GM23338 (cell line): Measurements from ENCODE around the gene DHPS. TPM values are rescaled to one million over a fixed set of nuclear protein-coding genes. Genes with fewer than 3 reads are reported as not detected.

Experiments
- ATAC-seq: fragments of 200-7000 bp; cut with Tn5 transposase; 3 replicates; pipeline ENCODE4 v1.9.1; 2020
- DNase-seq: peaks from one replicate; pipeline ENCODE4 v3.0.0-alpha.2; 2015; ENCODE audit warnings: low spot score
- H2AFZ ChIP-seq: fragments of 200-600 bp; sonication (generic); 2 replicates; pipeline ENCODE4 v1.8.0; 2016; ENCODE audit warnings: antibody characterized with exemption, mild to moderate bottlenecking, moderate library complexity
- H3F3A ChIP-seq: fragments of 200-600 bp; sonication (generic); replicated peaks from 2 replicates; pipeline ENCODE4 v1.8.0; 2017; ENCODE audit warnings: antibody characterized with exemption, mixed run types, low read depth
- H3K27ac ChIP-seq: fragments of 200-600 bp; sonication (generic); 2 replicates; pipeline ENCODE4 v1.6.1; 2016; ENCODE audit warnings: low read depth
- H3K27me3 ChIP-seq: fragments of 200-600 bp; sonication (generic); 2 replicates; pipeline ENCODE4 v1.8.0; 2016; ENCODE audit warnings: mild to moderate bottlenecking, mixed run types, moderate library complexity; ENCODE audit not compliant: insufficient read depth
- H3K36me3 ChIP-seq: fragments of 200-600 bp; sonication (generic); 2 replicates; pipeline ENCODE4 v1.8.0; 2016; ENCODE audit warnings: mild to moderate bottlenecking; ENCODE audit not compliant: insufficient read depth
- H3K4me1 ChIP-seq: fragments of 200-600 bp; sonication (generic); 2 replicates; pipeline ENCODE4 v1.8.0; 2016; ENCODE audit warnings: mild to moderate bottlenecking, moderate library complexity; ENCODE audit not compliant: insufficient read depth
- H3K4me2 ChIP-seq: fragments of 200-600 bp; sonication (generic); 2 replicates; pipeline ENCODE4 v1.7.1; 2017; ENCODE audit warnings: mixed run types
- H3K4me3 ChIP-seq: fragments of 200-600 bp; sonication (generic); 2 replicates; pipeline ENCODE4 v1.6.1; 2016; ENCODE audit warnings: mixed run types
- H3K79me2 ChIP-seq: fragments of 200-600 bp; sonication (generic); replicated peaks from 2 replicates; pipeline ENCODE4 v1.8.0; 2017; ENCODE audit warnings: mild to moderate bottlenecking; ENCODE audit not compliant: insufficient read depth
- H3K9me2 ChIP-seq: fragments of 200-600 bp; sonication (generic); 2 replicates; pipeline ENCODE4 v1.8.0; 2017; ENCODE audit not compliant: insufficient read depth
- H4K20me1 ChIP-seq: fragments of 200-600 bp; sonication (generic); replicated peaks from 2 replicates; pipeline ENCODE4 v1.8.0; 2017; ENCODE audit warnings: mild to moderate bottlenecking; ENCODE audit not compliant: insufficient read depth
- H3K27ac Mint-ChIP-seq: 2 replicates; pipeline ENCODE4 v1.8.0; 2020; ENCODE audit warnings: inconsistent platforms, mild to moderate bottlenecking, moderate library complexity, mixed read lengths
- H3K27me3 Mint-ChIP-seq: 3 replicates; pipeline ENCODE4 v1.8.0; 2022; ENCODE audit warnings: low read depth, mild to moderate bottlenecking, moderate library complexity, mixed read lengths, inconsistent platforms; ENCODE audit not compliant: insufficient read depth, poor library complexity
- H3K36me3 Mint-ChIP-seq: 3 replicates; pipeline ENCODE4 v1.8.0; 2021; ENCODE audit warnings: low read depth, mild to moderate bottlenecking, inconsistent platforms, moderate library complexity, mixed read lengths
- H3K4me1 Mint-ChIP-seq: 3 replicates; pipeline ENCODE4 v1.8.0; 2020; ENCODE audit warnings: mild to moderate bottlenecking, inconsistent platforms, mixed read lengths
- H3K4me3 Mint-ChIP-seq: 3 replicates; pipeline ENCODE4 v1.8.0; 2021; ENCODE audit warnings: moderate library complexity, mild to moderate bottlenecking, inconsistent platforms, mixed read lengths
- H3K9me3 Mint-ChIP-seq: 3 replicates; pipeline ENCODE4 v1.8.0; 2020; ENCODE audit warnings: moderate library complexity, mild to moderate bottlenecking, inconsistent platforms, mixed read lengths
- CTCF ChIP-seq, 2 experiments: fragments of 200-600 bp in 1 of 2; sonication (generic) in 1 of 2; conservative IDR thresholded peaks; 2 replicates each; pipeline versions ENCODE4 v1.5.1 to v1.6.1; 2016 to 2017; ENCODE audit warnings: antibody characterized with exemption in 2 of 2, low read depth in 2 of 2, mild to moderate bottlenecking in 2 of 2, moderate library complexity in 1 of 2
- NANOG ChIP-seq: IDR thresholded peaks from 2 replicates; pipeline ENCODE4 v1.6.1; 2016; ENCODE audit warnings: antibody characterized with exemption, borderline replicate concordance
- REST ChIP-seq: IDR thresholded peaks from one replicate; pipeline ENCODE4 v1.6.1; 2018; ENCODE audit warnings: antibody characterized with exemption; ENCODE audit not compliant: unreplicated experiment
- ZNF114 ChIP-seq: fragments of 250-450 bp; sonication (Bioruptor Pico); IDR thresholded peaks from 2 replicates; pipeline ENCODE4 v1.5.0; 2020; ENCODE audit warnings: mild to moderate bottlenecking, moderate library complexity
- ZNF462 ChIP-seq: fragments of 250-450 bp; sonication (Bioruptor Pico); IDR thresholded peaks from 2 replicates; pipeline ENCODE4 v1.5.0; 2020; ENCODE audit warnings: mild to moderate bottlenecking, moderate library complexity
- polyA plus RNA-seq: library from polyadenylated mRNA; unstranded; fragments of >200 nt; fragmentation: Nextera tagmentation; extraction: Ambion mirVana; gene quantifications from 2 replicates; pipeline ENCODE4 v1.2.1, GENCODE V29; 2016
- total RNA-seq: library from RNA; depleted of rRNA; stranded (reverse); fragments of >200 nt; shearing (Covaris generic); gene quantifications from 2 replicates; pipeline ENCODE4 v1.2.3, GENCODE V29; 2014

DHPS gene
- total and polyA plus RNA-seq, 2 experiments from 2014 or later, result 85.4 to 126 TPM

- Histone ChIP-seq H3K36me3 (no peaks in the 10 kb centered on the region), H3K4me1 (no peaks in the 10 kb centered on the region), H4K20me1 (no peaks in the 10 kb centered on the region), H3K4me3 (no peak overlapping the region), H3K9me2 (no peaks in the 10 kb centered on the region), H3K27ac (no peak overlapping the region), H3F3A (no peaks in the 10 kb centered on the region), H3K27me3 (no peaks in the 10 kb centered on the region), H3K4me2 (no peak overlapping the region), H3K79me2 (no peaks in the 10 kb centered on the region), H2AFZ (no peak overlapping the region)
- TF ChIP-seq NANOG (no peak), ZNF114 (CRISPR knock-in tag) (no peak), REST (no peak), CTCF (conservative IDR thresholded peaks at IDR 0.05; ENCODE audit: low read depth in 2 of 2) (no peak), ZNF462 (CRISPR knock-in tag) (no peak)
- Mint-ChIP-seq H3K4me1 (no peaks in the 10 kb centered on the region), H3K36me3 (no peaks in the 10 kb centered on the region; the same call in 2 of the 3 replicates), H3K4me3 (no peak overlapping the region), H3K27ac (no peak overlapping the region), H3K27me3 (peaks cover 14% of the 10 kb centered on the region), H3K9me3 (no peaks in the 10 kb centered on the region)
- ATAC-seq (no peak), DNase-seq (no peak)
Measured at GRCh38 chr19:12689012-12689411, 7.3 kb upstream of the DHPS start.
